Activated naive CD8-positive, alpha-beta T cell treated with anti-CD3 and anti-CD28 coated beads, Interleukin-2, amount 10 ng/mL, durations not matched to agents 7 days and 5 days (primary cell): ENCODE measurements around the gene ABL2. TPM values are rescaled to one million over a fixed set of nuclear protein-coding genes. Genes with fewer than 3 reads are reported as not detected.
A peak's percentile ranks its signal among the peaks of the same experiment; 100 is the strongest.

Experiments
- ATAC-seq: fragments of 150-1000 bp; cut with Tn5 transposase; one replicate; pipeline ENCODE4 v1.10.0; 2021; ENCODE audit warnings: low read depth, moderate library complexity
- POLR2A ChIA-PET: fragments of 350-600 bp; sonication (Branson Sonifier 250); formaldehyde crosslinking; loops from one replicate; lab custom pipeline; 2021; ENCODE audit warnings: antibody characterized with exemption; lab: Charles Lee
- DNase-seq: peaks from one replicate; pipeline ENCODE4 v3.0.0; 2021
- H3K27ac Mint-ChIP-seq: one replicate; pipeline ENCODE4 v1.8.0; 2022; ENCODE audit warnings: mild to moderate bottlenecking, mixed read lengths
- H3K27me3 Mint-ChIP-seq: one replicate; pipeline ENCODE4 v1.8.0; 2022; ENCODE audit warnings: mild to moderate bottlenecking, moderate library complexity, mixed read lengths
- H3K36me3 Mint-ChIP-seq: one replicate; pipeline ENCODE4 v1.8.0; 2021; ENCODE audit warnings: mild to moderate bottlenecking, mixed read lengths
- H3K4me1 Mint-ChIP-seq: one replicate; pipeline ENCODE4 v1.8.0; 2021; ENCODE audit warnings: mixed read lengths
- H3K4me3 Mint-ChIP-seq: one replicate; pipeline ENCODE4 v1.8.0; 2022; ENCODE audit warnings: mild to moderate bottlenecking, moderate library complexity, mixed read lengths
- H3K9me3 Mint-ChIP-seq: one replicate; pipeline ENCODE4 v1.8.0; 2021; ENCODE audit warnings: mixed read lengths
- total RNA-seq, 2 experiments: library from RNA; stranded (reverse); gene quantifications; one replicate each; pipeline ENCODE4 v1.2.3, GENCODE V29; 2021

The ABL2 gene
- total RNA-seq, 2 experiments from 2014 or later: 9.7 to 11.2 TPM

DNA sequence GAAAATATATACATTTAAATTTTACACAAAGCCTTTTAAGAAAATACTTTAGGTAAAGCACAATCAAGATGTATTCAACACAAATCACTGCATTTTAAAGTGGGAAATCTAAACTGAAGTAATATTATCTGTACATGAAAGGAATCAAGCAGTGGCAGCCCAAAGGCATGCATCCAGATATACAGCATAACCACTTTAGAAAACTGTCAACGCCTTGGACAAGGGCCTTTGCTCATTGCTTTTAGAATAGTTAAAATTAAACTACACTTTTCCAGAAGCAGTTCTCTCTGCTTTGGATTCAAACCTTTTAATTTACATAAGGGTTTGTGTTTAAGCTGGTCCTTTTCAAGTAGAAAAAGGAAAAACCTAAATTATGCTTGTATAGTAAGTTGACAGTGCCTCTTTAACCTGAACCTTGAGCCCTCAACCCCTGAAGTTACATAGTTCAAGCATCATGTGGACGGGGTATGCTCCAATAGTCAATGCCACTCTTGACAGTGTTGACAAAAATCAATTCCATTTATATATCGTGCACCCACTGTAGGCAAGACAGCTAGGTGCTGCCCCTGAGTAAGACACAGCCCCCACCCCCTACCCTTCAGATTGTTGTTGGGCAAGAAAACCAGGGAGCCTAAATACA, 124.7 kb downstream of the ABL2 start:
- POLR2A ChIA-PET: no interaction called here
- ATAC-seq (no peak), DNase-seq (no peak)
- no peaks in the 10 kb centered on the region for H3K9me3 Mint-ChIP-seq
- H3K27ac Mint-ChIP-seq: no peak overlapping the region
- no peaks in the 10 kb centered on the region for H3K36me3 Mint-ChIP-seq
- H3K27me3 Mint-ChIP-seq: no peaks in the 10 kb centered on the region
- no peaks in the 10 kb centered on the region for H3K4me1 Mint-ChIP-seq
- no peak overlapping the region for H3K4me3 Mint-ChIP-seq

DNA sequence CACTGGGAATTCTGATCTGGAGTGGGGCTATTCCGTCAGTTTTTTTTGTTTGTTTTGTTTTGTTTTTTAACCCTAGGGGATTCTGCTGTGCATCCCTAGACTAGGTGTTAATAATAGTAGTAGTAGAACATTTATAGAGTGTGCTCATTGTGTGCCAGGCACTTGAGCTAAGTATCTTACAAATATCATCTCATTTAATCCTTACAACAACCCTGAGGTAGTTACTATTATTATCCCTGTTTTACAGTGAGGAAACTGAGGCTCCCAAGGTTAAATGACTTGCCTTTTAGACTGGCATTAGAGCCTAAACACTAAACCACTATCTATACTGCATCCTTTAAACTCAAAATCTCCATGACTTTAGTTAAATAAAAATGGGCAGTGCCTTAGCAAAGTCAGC, 125.5 kb downstream of the ABL2 start:
- Mint-ChIP-seq H3K9me3 (no peaks in the 10 kb centered on the region), H3K36me3 (peaks cover 2% of the 10 kb centered on the region), H3K27ac (no peak overlapping the region), H3K4me3 (no peak overlapping the region), H3K4me1 (no peaks in the 10 kb centered on the region), H3K27me3 (no peaks in the 10 kb centered on the region)
- DNase-seq (no peak), ATAC-seq (no peak)
- POLR2A ChIA-PET: no interaction called here

DNA sequence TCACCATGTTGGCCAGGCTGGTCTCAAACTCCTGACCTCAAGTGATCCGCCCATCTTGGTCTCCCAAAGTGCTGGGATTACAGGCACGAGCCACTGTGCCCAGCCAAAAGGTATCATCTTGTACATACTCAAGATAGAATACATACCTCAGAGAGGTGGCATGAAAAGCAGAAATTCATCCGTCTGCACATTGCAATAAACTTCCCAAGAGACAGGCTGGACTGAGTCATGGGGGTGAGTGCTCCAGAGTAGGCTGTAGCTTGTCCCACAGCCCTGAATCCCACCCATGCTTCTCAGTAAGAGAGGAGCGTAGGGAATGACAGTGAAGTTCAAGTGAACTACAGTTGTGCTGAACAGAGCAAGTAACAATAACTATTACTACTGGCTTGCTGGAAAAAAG, 127.9 kb downstream of the ABL2 start:
- Mint-ChIP-seq H3K36me3 (peaks cover 3% of the 10 kb centered on the region), H3K27me3 (no peaks in the 10 kb centered on the region), H3K9me3 (no peaks in the 10 kb centered on the region), H3K27ac (no peak overlapping the region), H3K4me1 (no peaks in the 10 kb centered on the region), H3K4me3 (no peak overlapping the region)
- DNase-seq (no peak), ATAC-seq (no peak)
- POLR2A ChIA-PET: no interaction called here

DNA sequence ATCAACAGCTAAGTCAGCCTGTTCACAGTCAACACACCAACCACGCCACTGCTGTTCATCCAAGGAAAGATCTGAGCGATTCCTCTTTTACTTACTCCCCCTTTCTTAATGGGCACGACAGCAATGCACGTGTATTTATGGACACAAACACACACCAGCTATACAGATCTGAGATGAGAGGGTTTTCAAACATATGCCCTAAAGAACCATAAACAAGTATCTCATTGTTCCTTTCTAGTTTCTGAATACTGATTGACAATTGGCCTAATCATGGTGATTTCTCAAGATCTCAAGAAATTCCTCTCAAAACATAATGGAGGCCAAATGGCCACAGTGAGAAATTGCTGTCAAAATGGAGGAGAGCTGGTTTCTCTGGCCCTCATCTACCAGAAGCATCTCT, 129.6 kb downstream of the ABL2 start:
- no peak for DNase-seq
- H3K4me1 Mint-ChIP-seq: no peaks in the 10 kb centered on the region
- POLR2A ChIA-PET: no interaction called here
- H3K4me3 Mint-ChIP-seq: no peak overlapping the region
- H3K9me3 Mint-ChIP-seq: no peaks in the 10 kb centered on the region
- ATAC-seq: no peak
- no peak overlapping the region for H3K27ac Mint-ChIP-seq
- H3K27me3 Mint-ChIP-seq: no peaks in the 10 kb centered on the region
- H3K36me3 Mint-ChIP-seq: peaks cover 6% of the 10 kb centered on the region

DNA sequence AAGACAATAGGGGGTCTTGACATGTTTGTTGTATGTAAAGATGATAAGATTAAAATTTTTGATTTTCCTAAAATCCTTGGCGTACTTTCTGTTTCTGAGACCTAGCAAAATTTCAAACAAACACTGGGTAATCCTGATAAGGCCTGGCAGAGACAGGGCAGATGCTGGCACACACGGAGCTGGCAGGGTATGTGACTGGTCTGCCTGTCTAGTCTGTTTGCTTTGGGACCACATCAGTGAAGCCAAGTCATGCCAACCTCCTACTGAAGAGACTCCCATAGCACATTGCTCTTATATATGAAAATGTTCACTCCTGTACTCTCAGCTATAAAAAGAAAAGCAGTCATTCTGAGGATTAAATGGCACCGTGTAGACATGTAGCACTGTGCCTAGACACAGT, 133.6 kb downstream of the ABL2 start:
- no peak for DNase-seq
- H3K4me3 Mint-ChIP-seq: no peak overlapping the region
- POLR2A ChIA-PET: no interaction called here
- H3K27ac Mint-ChIP-seq: peak overlapping the region; percentile 15
- ATAC-seq: no peak
- no peaks in the 10 kb centered on the region for H3K27me3 Mint-ChIP-seq
- no peaks in the 10 kb centered on the region for H3K4me1 Mint-ChIP-seq
- H3K9me3 Mint-ChIP-seq: no peaks in the 10 kb centered on the region
- H3K36me3 Mint-ChIP-seq: peaks cover 11% of the 10 kb centered on the region

DNA sequence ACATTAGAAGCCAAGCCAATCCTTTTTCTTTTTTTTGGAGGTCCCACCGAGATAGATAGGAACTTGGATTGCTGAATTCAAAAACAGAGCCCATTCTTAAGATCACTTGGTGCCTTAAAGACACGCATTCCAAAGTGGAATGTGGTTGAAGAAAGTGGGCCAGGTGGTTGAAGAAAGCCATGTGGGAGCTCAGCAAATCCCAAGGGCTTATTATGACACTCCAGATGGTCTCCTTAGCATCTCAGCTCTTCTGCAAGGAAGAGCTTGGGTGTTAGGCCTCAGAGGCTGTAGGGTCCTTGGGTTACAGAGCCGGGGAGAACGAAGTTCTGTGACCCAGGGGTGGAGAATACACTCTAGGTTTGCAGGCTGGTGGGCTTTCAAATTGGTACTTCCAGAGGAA, 134.1 kb downstream of the ABL2 start:
- no peak overlapping the region for H3K4me3 Mint-ChIP-seq
- no peak for DNase-seq
- H3K27me3 Mint-ChIP-seq: no peaks in the 10 kb centered on the region
- no peak for ATAC-seq
- no peak overlapping the region for H3K27ac Mint-ChIP-seq
- H3K36me3 Mint-ChIP-seq: peaks cover 12% of the 10 kb centered on the region
- no peaks in the 10 kb centered on the region for H3K4me1 Mint-ChIP-seq
- no peaks in the 10 kb centered on the region for H3K9me3 Mint-ChIP-seq
- POLR2A ChIA-PET: no interaction called here

DNA sequence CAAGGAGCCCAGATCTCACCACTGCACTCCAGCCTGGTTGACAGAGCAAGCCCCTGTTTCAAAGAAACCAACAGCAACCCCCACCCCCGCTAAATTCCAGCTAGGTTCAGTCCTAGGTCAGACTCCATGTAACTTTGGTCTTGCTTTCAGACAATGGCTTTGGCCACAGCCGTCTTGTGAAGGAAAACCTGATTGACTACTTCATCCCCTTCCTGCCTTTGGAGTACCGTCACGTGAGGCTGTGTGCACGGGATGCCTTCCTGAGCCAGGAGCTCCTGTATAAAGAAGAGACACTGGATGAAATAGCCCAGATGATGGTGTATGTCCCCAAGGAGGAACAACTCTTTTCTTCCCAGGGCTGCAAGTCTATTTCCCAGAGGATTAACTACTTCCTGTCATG, 134.7 kb downstream of the ABL2 start:
- H3K9me3 Mint-ChIP-seq: no peaks in the 10 kb centered on the region
- H3K4me3 Mint-ChIP-seq: no peak overlapping the region
- ATAC-seq (no peak), DNase-seq (no peak)
- no peaks in the 10 kb centered on the region for H3K27me3 Mint-ChIP-seq
- POLR2A ChIA-PET: no interaction called here
- H3K27ac Mint-ChIP-seq: no peak overlapping the region
- no peaks in the 10 kb centered on the region for H3K4me1 Mint-ChIP-seq
- peaks cover 13% of the 10 kb centered on the region for H3K36me3 Mint-ChIP-seq

DNA sequence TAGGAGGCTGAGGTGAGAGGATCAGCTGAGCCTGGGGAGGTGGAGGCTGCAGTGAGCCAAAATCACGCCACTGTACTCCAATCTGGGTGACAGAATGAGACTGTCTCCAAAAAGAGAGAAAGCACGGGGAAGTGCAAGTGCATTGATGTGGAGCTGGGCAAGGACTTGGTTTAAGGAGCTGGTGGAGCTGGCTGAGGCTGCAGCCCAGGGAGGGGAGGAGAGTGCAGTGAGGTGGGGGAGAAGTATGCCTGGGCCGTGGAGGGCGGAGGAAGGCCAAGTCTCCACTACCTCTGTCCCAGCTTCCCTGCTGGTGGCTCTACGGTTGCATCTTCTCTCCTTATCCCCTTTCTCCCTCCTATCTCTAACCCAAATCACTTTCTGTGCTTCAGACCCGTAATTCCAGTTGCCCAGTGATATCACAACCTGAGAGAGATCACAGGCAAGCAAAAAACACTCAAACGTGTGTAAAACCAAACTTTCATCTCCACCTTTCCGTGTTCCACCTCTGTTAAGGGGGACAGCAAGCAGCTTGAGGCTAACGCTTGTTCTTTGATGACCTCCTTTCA, 136.5 kb downstream of the ABL2 start:
- Mint-ChIP-seq H3K27me3 (no peaks in the 10 kb centered on the region), H3K36me3 (peaks cover 14% of the 10 kb centered on the region), H3K9me3 (no peaks in the 10 kb centered on the region), H3K4me3 (no peak overlapping the region), H3K27ac (peak overlapping the region; percentile 13), H3K4me1 (peaks cover 2% of the 10 kb centered on the region)
- ATAC-seq (no peak), DNase-seq (no peak)
- POLR2A ChIA-PET: interaction anchor here (0.6 kb wide), 1 partner anchor 32 kb away, joined by 5 read pairs; no protein-coding TSS in a partner anchor

DNA sequence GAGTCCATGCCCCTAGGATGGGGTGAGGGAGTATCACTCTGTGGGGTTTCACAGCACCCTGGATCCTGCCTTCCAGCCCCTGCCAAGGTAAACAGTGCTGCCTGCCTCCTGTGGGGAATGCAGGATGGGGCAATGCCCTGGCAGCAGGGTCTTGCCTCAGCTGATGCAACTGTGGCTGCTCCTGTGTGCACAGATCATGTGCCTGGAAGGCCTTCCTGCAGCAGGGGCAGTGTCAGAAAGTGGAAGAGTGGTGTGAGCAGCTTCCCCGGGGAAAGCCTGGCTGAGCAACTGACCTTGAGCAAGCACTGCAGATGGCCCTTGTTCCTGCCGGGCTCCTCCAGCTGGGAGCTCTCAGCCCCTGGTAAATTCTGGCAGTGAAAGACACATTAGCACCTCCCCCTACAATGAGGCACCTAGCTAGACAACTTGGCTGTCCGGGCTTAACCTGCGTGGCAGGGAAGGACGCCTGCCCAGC, 137.7 kb downstream of the ABL2 start:
- no peak for DNase-seq
- no peaks in the 10 kb centered on the region for H3K9me3 Mint-ChIP-seq
- H3K27me3 Mint-ChIP-seq: no peaks in the 10 kb centered on the region
- ATAC-seq: no peak
- peaks cover 14% of the 10 kb centered on the region for H3K36me3 Mint-ChIP-seq
- peaks cover 2% of the 10 kb centered on the region for H3K4me1 Mint-ChIP-seq
- H3K4me3 Mint-ChIP-seq: no peak overlapping the region
- H3K27ac Mint-ChIP-seq: peak overlapping the region; percentile 68
- POLR2A ChIA-PET: interaction anchor here (0.9 kb wide), 1 partner anchor 289 kb away, joined by 4 read pairs; no protein-coding TSS in a partner anchor

DNA sequence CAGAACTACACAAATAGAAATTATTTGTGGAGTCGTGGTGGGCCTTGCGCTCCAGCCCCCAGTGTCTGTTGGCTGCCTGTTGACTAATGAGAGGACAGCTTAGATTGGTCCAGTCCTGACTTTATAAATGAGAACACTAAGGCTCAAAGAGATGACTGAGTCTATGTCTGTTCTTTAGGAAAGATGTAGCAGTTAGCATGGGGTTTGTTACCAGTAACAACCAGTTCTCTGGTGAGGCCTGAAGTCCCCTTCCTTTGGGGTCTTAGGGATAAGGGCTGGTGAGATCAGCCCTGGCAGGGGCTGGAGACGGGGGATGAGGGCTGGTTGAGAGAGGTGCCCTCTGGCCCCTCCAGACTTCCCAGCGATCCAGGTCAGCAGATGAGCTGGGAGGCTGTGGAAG, 138.6 kb downstream of the ABL2 start:
- DNase-seq (no peak), ATAC-seq (no peak)
- H3K9me3 Mint-ChIP-seq: no peaks in the 10 kb centered on the region
- peaks cover 14% of the 10 kb centered on the region for H3K36me3 Mint-ChIP-seq
- peak overlapping the region; percentile 68 for H3K27ac Mint-ChIP-seq
- H3K27me3 Mint-ChIP-seq: no peaks in the 10 kb centered on the region
- H3K4me1 Mint-ChIP-seq: peaks cover 2% of the 10 kb centered on the region
- no peak overlapping the region for H3K4me3 Mint-ChIP-seq
- POLR2A ChIA-PET: interaction anchor here (1.0 kb wide), 1 partner anchor 274 kb away, joined by 3 read pairs; no protein-coding TSS in a partner anchor

DNA sequence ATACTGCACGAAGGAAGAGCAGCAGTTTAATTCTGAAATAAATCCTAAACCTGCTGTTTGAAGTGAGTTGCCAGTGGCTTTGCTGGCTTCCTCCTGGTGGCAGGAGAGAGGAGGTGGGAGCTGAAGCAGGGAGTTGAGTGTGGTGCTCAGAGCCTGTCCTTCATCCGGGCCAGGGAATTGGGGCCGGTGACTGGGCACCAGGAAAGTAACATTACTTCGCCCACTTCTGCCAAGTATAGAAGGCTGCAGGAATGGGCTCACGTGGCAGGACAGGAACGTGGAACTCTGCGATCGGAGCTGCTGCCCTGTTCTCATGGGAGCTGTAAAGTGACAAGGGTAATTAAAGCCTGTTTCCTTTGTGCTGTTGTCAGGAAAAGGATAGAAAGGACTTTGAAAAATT, 139.0 kb downstream of the ABL2 start:
- no peaks in the 10 kb centered on the region for H3K27me3 Mint-ChIP-seq
- ATAC-seq: no peak

DNA sequence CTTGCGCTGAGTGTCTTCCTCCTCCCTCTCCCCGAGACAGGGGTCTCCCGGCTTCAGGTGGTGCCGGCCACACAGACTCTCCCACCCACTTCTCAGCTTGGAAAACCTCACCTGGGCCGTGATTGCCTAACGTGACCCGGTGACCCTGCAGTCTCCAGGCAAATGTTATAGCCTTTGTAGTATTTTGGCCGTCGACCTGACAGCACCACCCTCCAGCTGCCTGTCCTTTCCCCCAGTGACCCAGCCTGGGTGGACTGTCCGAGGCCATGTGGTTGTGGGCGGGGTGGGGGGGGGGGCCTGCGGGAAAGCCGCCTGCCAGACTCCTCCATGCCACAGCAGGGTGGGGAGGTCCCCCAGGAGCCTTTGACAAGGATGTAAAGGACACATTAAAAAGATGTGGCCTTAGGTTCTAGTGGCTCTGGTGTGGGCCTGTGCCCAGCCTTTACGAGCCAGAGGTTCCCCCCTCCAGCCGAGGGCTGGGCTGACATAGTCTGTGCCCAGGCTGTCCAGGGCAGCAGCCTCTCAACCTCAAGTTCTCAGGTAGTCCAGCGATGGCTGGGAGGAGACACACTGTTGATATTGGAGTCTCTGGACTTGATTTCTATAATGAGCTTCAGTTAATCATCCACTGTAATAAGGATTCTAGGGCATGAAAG, 139.5 kb downstream of the ABL2 start:
- Mint-ChIP-seq H3K27me3 (no peaks in the 10 kb centered on the region), H3K4me3 (no peak overlapping the region), H3K27ac (no peak overlapping the region), H3K9me3 (no peaks in the 10 kb centered on the region), H3K4me1 (peaks cover 4% of the 10 kb centered on the region), H3K36me3 (peaks cover 18% of the 10 kb centered on the region)
- ATAC-seq (no peak), DNase-seq (no peak)
- POLR2A ChIA-PET: no interaction called here

More for the DNA sequence above, 139.0 kb downstream of the ABL2 start:
- no peaks in the 10 kb centered on the region for H3K9me3 Mint-ChIP-seq
- DNase-seq: no peak
- POLR2A ChIA-PET: interaction anchor here (1.0 kb wide), 1 partner anchor 275 kb away, joined by 3 read pairs; no protein-coding TSS in a partner anchor
- H3K27ac Mint-ChIP-seq: no peak overlapping the region
- no peak overlapping the region for H3K4me3 Mint-ChIP-seq
- peaks cover 2% of the 10 kb centered on the region for H3K4me1 Mint-ChIP-seq
- peaks cover 16% of the 10 kb centered on the region for H3K36me3 Mint-ChIP-seq

DNA sequence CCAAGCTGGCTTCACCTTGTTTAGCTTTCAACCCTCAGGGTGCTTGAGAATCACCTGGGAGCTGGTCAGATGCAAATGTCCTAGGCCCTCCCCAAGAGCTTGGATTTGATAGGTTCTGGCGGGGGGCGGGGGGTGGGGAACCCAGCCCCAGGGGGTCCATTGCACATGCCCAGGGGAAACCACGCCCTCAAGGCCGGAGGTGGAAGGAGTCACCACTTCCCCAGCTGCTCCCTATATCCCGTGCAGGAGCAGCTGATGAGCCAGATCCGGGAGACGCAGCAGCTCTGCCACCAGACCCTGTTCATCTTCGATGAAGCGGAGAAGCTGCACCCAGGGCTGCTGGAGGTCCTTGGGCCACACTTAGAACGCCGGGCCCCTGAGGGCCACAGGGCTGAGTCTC, 141.8 kb downstream of the ABL2 start:
- Mint-ChIP-seq H3K36me3 (peaks cover 13% of the 10 kb centered on the region), H3K27me3 (no peaks in the 10 kb centered on the region), H3K4me1 (peaks cover 9% of the 10 kb centered on the region), H3K27ac (no peak overlapping the region), H3K9me3 (no peaks in the 10 kb centered on the region), H3K4me3 (no peak overlapping the region)
- ATAC-seq (no peak), DNase-seq (no peak)
- POLR2A ChIA-PET: no interaction called here

DNA sequence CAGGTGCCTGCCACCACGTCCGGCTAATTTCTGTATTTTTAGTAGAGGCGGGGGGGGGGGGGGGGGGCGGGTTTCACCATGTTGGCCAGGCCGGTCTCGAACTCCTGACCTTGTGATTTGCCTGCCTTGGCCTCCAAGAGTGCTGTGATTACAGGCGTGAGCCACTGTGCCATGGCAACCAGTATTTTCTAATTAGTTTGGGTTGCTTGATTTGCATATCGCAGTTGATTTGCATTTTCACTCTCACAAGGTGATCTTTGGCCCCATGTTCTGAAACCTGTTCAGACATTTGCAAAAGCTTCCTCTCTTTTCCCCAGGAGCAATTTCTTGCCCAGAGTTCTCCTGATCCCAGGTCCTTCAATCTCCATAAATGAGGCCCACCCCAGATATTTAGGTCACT, 145.9 kb downstream of the ABL2 start:
- Mint-ChIP-seq H3K27me3 (no peaks in the 10 kb centered on the region), H3K36me3 (peaks cover 8% of the 10 kb centered on the region), H3K9me3 (no peaks in the 10 kb centered on the region), H3K27ac (no peak overlapping the region), H3K4me1 (peaks cover 24% of the 10 kb centered on the region), H3K4me3 (peak overlapping the region; percentile 97)
- POLR2A ChIA-PET: interaction anchor here (2.2 kb wide), 1 partner anchor 211 kb away, joined by 10 read pairs; the partner anchor contains the start of gene SOAT1
- no peak for DNase-seq
- ATAC-seq: no peak
